ENCODE results near the gene MRPL10. TPM values are rescaled to one million over a fixed set of nuclear protein-coding genes. Genes with fewer than 3 reads are reported as not detected.

MRPL10 gene
- total RNA-seq, 2 experiments from 2014 or later, result 59.7 to 60.9 TPM

GRCh38 chr17:47808036-47808829 is 23.1 kb downstream of the MRPL10 start:
- ChIA-PET POLR2A (no interaction called here), CTCF (interaction anchor here (0.6 kb wide), 1 partner anchor 165 kb away, joined by 3 read pairs; no protein-coding TSS in a partner anchor)

GRCh38 chr17:47807421-47807820 is 23.9 kb downstream of the MRPL10 start:
- CTCF ChIA-PET, result no interaction called here
- POLR2A ChIA-PET, result no interaction called here

GRCh38 chr17:47806913-47807255 is 24.5 kb downstream of the MRPL10 start:
- ChIA-PET POLR2A (no interaction called here), CTCF (no interaction called here)

GRCh38 chr17:47806026-47806912 is 25.1 kb downstream of the MRPL10 start:
- POLR2A ChIA-PET, result no interaction called here

GRCh38 chr17:47804461-47804860 is 26.9 kb downstream of the MRPL10 start:
- POLR2A ChIA-PET, result no interaction called here

More at GRCh38 chr17:47806026-47806912, 25.1 kb downstream of the MRPL10 start:
- CTCF ChIA-PET, result no interaction called here

GRCh38 chr17:47803751-47804150 is 27.6 kb downstream of the MRPL10 start:
- ChIA-PET CTCF (interaction anchor here (1.6 kb wide), 1 partner anchor 66 kb away, joined by 3 read pairs; no protein-coding TSS in a partner anchor), POLR2A (no interaction called here)

More at GRCh38 chr17:47804461-47804860, 26.9 kb downstream of the MRPL10 start:
- CTCF ChIA-PET, result interaction anchor here (1.6 kb wide), 1 partner anchor 67 kb away, joined by 3 read pairs; no protein-coding TSS in a partner anchor

GRCh38 chr17:47803201-47803600 is 28.1 kb downstream of the MRPL10 start:
- ChIA-PET POLR2A (no interaction called here), CTCF (no interaction called here)

- CTCF ChIA-PET, result interaction anchor here (0.6 to 1.6 kb wide), 7 partner anchors 12 to 150 kb away, joined by 3 to 4 read pairs (median 4); no protein-coding TSS in a partner anchor
These were observed 28.9 kb downstream of the MRPL10 start for GRCh38 chr17:47802341-47803022.

GRCh38 chr17:47801906-47802305 is 29.4 kb downstream of the MRPL10 start:
- ChIA-PET POLR2A (no interaction called here), CTCF (interaction anchor here (0.6 to 1.6 kb wide), 12 partner anchors 11 to 149 kb away, joined by 3 to 4 read pairs (median 3); no protein-coding TSS in a partner anchor)

More at GRCh38 chr17:47802341-47803022, 28.9 kb downstream of the MRPL10 start:
- POLR2A ChIA-PET, result no interaction called here

GRCh38 chr17:47801176-47801765 is 30.1 kb downstream of the MRPL10 start:
- ChIA-PET CTCF (interaction anchor here (0.7 to 1.6 kb wide), 7 partner anchors 11 to 69 kb away, joined by 3 to 4 read pairs (median 3); no protein-coding TSS in a partner anchor), POLR2A (no interaction called here)

GRCh38 chr17:47800686-47801085 is 30.7 kb downstream of the MRPL10 start:
- POLR2A ChIA-PET, result no interaction called here
- CTCF ChIA-PET, result interaction anchor here (1.0 to 1.3 kb wide), 3 partner anchors 14 to 68 kb away, joined by 3 to 4 read pairs (median 3); no protein-coding TSS in a partner anchor

- CTCF ChIA-PET, result no interaction called here
- POLR2A ChIA-PET, result no interaction called here
These were observed 33.5 kb downstream of the MRPL10 start for GRCh38 chr17:47797797-47798196.

- CTCF ChIA-PET, result interaction anchor here (1.8 kb wide), 1 partner anchor 16 kb away, joined by 4 read pairs; no protein-coding TSS in a partner anchor
These were observed 38.4 kb downstream of the MRPL10 start for GRCh38 chr17:47792979-47793378.

GRCh38 chr17:47792457-47792856 is 38.9 kb downstream of the MRPL10 start:
- CTCF ChIA-PET, result interaction anchor here (1.8 kb wide), 1 partner anchor 15 kb away, joined by 4 read pairs; no protein-coding TSS in a partner anchor
- POLR2A ChIA-PET, result no interaction called here

More at GRCh38 chr17:47792979-47793378, 38.4 kb downstream of the MRPL10 start:
- POLR2A ChIA-PET, result no interaction called here

GRCh38 chr17:47791025-47791424 is 40.3 kb downstream of the MRPL10 start:
- CTCF ChIA-PET, result interaction anchor here (1.2 to 1.7 kb wide), 2 partner anchors 11 to 92 kb away, joined by 4 to 6 read pairs; no protein-coding TSS in a partner anchor
- POLR2A ChIA-PET, result interaction anchor here (0.6 kb wide), 1 partner anchor 60 kb away, joined by 3 read pairs; no protein-coding TSS in a partner anchor

- POLR2A ChIA-PET, result interaction anchor here (0.7 kb wide), 1 partner anchor 32 kb away, joined by 3 read pairs; the partner anchor contains the start of gene OSBPL7
- CTCF ChIA-PET, result interaction anchor here (0.6 to 1.7 kb wide), 21 partner anchors 12 to 140 kb away, joined by 3 to 9 read pairs (median 4); partner anchors contain the start of genes KPNB1, OSBPL7, TBKBP1 and TBX21
These were observed 41.5 kb downstream of the MRPL10 start for GRCh38 chr17:47789611-47790561.

- ChIA-PET CTCF (interaction anchor here (0.6 to 1.6 kb wide), 5 partner anchors 42 to 122 kb away, joined by 3 to 6 read pairs (median 3); no protein-coding TSS in a partner anchor), POLR2A (no interaction called here)
These were observed 45.7 kb downstream of the MRPL10 start for GRCh38 chr17:47785538-47786123.
